Endothelial cell of umbilical vein (primary cell): ENCODE results near the gene MED12L. TPM values are rescaled to one million over a fixed set of nuclear protein-coding genes. Genes with fewer than 3 reads are reported as not detected.

Experiments
- BruUV-seq: library from RNA; stranded (reverse); fragments of 400-500 nt; replicated peaks from 2 replicates; lab custom pipeline; 2021; lab: Mats Ljungman, UMichigan
- CTCF ChIA-PET: fragments of 300-600, 350-600 bp; sonication (Branson Sonifier 250); formaldehyde crosslinking; loops from one replicate; lab custom pipeline; 2021; ENCODE audit warnings: antibody characterized with exemption, inconsistent platforms; lab: Charles Lee
- POLR2A ChIA-PET: fragments of 300-600, 350-600 bp; sonication (Branson Sonifier 250); formaldehyde crosslinking; loops from one replicate; lab custom pipeline; 2021; ENCODE audit warnings: antibody characterized with exemption, inconsistent platforms; lab: Charles Lee
- DNase-seq: peaks from one replicate; pipeline ENCODE4 v3.0.0-alpha.2; 2011; ENCODE audit warnings: low read depth, low spot score
- FAIRE-seq: peaks from 2 replicates; lab custom pipeline; 2011; peaks lifted over from hg19 to GRCh38; lab: Jason Lieb, UNC
- H2AFZ ChIP-seq: 2 replicates; pipeline ENCODE4 v1.6.0; 2012; ENCODE audit warnings: low read depth, low read length, control low read depth, inconsistent platforms
- H3K27ac ChIP-seq: 2 replicates; pipeline ENCODE4 v1.5.1; 2011; ENCODE audit warnings: low read depth, mild to moderate bottlenecking, control low read depth, low read length, moderate library complexity; ENCODE audit not compliant: insufficient read depth
- H3K27me3 ChIP-seq, 2 experiments: 2 replicates each; pipeline versions ENCODE4 v1.6.0 to v1.6.1; 2011; ENCODE audit warnings: low read length in 2 of 2, mixed read lengths in 1 of 2; ENCODE audit not compliant: control insufficient read depth in 2 of 2, insufficient read depth in 2 of 2
- H3K36me3 ChIP-seq, 2 experiments: 2 replicates in 1 of 2; 3 replicates in 1 of 2; pipeline ENCODE4 v1.5.1; 2011; ENCODE audit warnings: low read length in 2 of 2, mild to moderate bottlenecking in 1 of 2, moderate library complexity in 1 of 2; ENCODE audit not compliant: control insufficient read depth in 2 of 2, insufficient read depth in 2 of 2; ENCODE audit errors: extremely low read depth in 1 of 2
- H3K4me1 ChIP-seq: 3 replicates; pipeline ENCODE4 v1.5.1; 2011; ENCODE audit warnings: mild to moderate bottlenecking, low read length; ENCODE audit not compliant: control insufficient read depth, insufficient read depth; ENCODE audit errors: extremely low read depth
- H3K4me2 ChIP-seq: 2 replicates; pipeline ENCODE4 v1.6.1; 2011; ENCODE audit warnings: low read length, control low read depth, mixed read lengths; ENCODE audit not compliant: insufficient read depth
- H3K4me3 ChIP-seq, 3 experiments: fragments of 200-600 bp in 1 of 3; sonication (generic), shearing (Covaris generic) in 1 of 3; replicated peaks in 1 of 3; 2 replicates each; pipeline ENCODE4 v1.5.1; 2011 to 2016; ENCODE audit warnings: control low read depth in 3 of 3, low read length in 3 of 3, mild to moderate bottlenecking in 2 of 3, inconsistent platforms in 1 of 3, low read depth in 1 of 3, moderate library complexity in 1 of 3; ENCODE audit not compliant: insufficient read depth in 1 of 3
- H3K79me2 ChIP-seq: 2 replicates; pipeline ENCODE4 v1.6.0; 2012; ENCODE audit warnings: low read length, inconsistent platforms; ENCODE audit not compliant: control insufficient read depth, insufficient read depth
- H3K9ac ChIP-seq: replicated peaks from 2 replicates; pipeline ENCODE3; 2011; ENCODE audit warnings: low read length, control low read depth; ENCODE audit not compliant: insufficient read depth; ENCODE audit errors: extremely low read depth
- H3K9me1 ChIP-seq: replicated peaks from 3 replicates; pipeline ENCODE4 v1.6.0; 2011; ENCODE audit warnings: mild to moderate bottlenecking, low read length; ENCODE audit not compliant: control insufficient read depth, insufficient read depth; ENCODE audit errors: extremely low read depth
- H3K9me3 ChIP-seq: replicated peaks from 2 replicates; pipeline ENCODE4 v1.5.1; 2012; ENCODE audit warnings: low read length, inconsistent platforms; ENCODE audit not compliant: control insufficient read depth, insufficient read depth
- H4K20me1 ChIP-seq: replicated peaks from 2 replicates; pipeline ENCODE3; 2011; ENCODE audit warnings: mild to moderate bottlenecking, low read length; ENCODE audit not compliant: control insufficient read depth, insufficient read depth; ENCODE audit errors: extremely low read depth
- EZH2 ChIP-seq: IDR thresholded peaks from 2 replicates; pipeline ENCODE4 v1.6.1; 2012; ENCODE audit warnings: borderline replicate concordance, low read depth, mild to moderate bottlenecking, moderate library complexity, low read length, inconsistent platforms; ENCODE audit not compliant: severe bottlenecking
- FOS ChIP-seq: IDR thresholded peaks from 2 replicates; pipeline ENCODE4 v1.6.1; 2011; ENCODE audit warnings: mild to moderate bottlenecking, low read length, moderate library complexity, borderline replicate concordance; ENCODE audit not compliant: insufficient read depth
- JUN ChIP-seq: IDR thresholded peaks from 2 replicates; pipeline ENCODE4 v1.6.1; 2011; ENCODE audit warnings: borderline replicate concordance, low read depth; ENCODE audit not compliant: insufficient read length, insufficient read depth
- MYC ChIP-seq: IDR thresholded peaks from one replicate; pipeline ENCODE4 v1.6.1; 2011; ENCODE audit warnings: mild to moderate bottlenecking, low read depth, low read length
- POLR2A ChIP-seq: IDR thresholded peaks from 2 replicates; pipeline ENCODE4 v1.6.1; 2012; ENCODE audit warnings: low read depth, mild to moderate bottlenecking, control low read depth, low read length
- POLR2AphosphoS5 ChIP-seq: IDR thresholded peaks from 2 replicates; pipeline ENCODE4 v1.6.1; 2012; ENCODE audit warnings: low read depth, mild to moderate bottlenecking, control low read depth, low read length, moderate library complexity; ENCODE audit not compliant: insufficient read depth
- dilution Hi-C: fragments of 300-500 bp; cut with MboI; formaldehyde crosslinking; loops from one replicate; pipeline ENCODE4 v1.15.0; 2019; ENCODE audit warnings: low sequenced_read_pairs; ENCODE audit not compliant: extremely low pct_ligation_motif_present
- intact Hi-C: fragments of 100-400 bp; cut with micrococcal nuclease; formaldehyde crosslinking; loops from one replicate; pipeline ENCODE4 v1.10.0; 2022
- polyA plus RNA-seq, 4 experiments: library from polyadenylated mRNA; depleted of rRNA in 3 of 4; stranded (reverse) in 3 of 4; unstranded in 1 of 4; fragments of >200 nt; gene quantifications; 2 replicates each; pipeline versions ENCODE4 v1.2.1 to v1.2.3, GENCODE V29; 2011 to 2012; ENCODE audit warnings: missing spikeins in 1 of 4
- total RNA-seq: library from RNA; stranded (reverse); gene quantifications from 2 replicates; pipeline ENCODE4 v1.2.3, GENCODE V29; 2021
- TF ChIP-seq, protein P1 (sequence below): IDR thresholded peaks from 2 replicates; pipeline ENCODE4 v1.6.1; 2011; ENCODE audit not compliant: insufficient read depth, insufficient read length
- TF ChIP-seq, protein P2 (sequence below), 2 donors: IDR thresholded peaks; 1 replicate in 1 of 2; 2 replicates in 1 of 2; pipeline ENCODE4 v1.5.1; 2011; ENCODE audit warnings: low read length in 2 of 2, mild to moderate bottlenecking in 2 of 2, moderate library complexity in 2 of 2, control low read depth in 1 of 2, inconsistent platforms in 1 of 2, low read depth in 1 of 2; ENCODE audit not compliant: insufficient read depth in 1 of 2; ENCODE audit errors: extremely low read depth in 1 of 2

Gene MED12L
- total and polyA plus RNA-seq, 2 donors (not counting 3 experiments of a cell fraction or from before 2014, with no cell fraction given), result 0.03 to 0.27 TPM

DNA sequence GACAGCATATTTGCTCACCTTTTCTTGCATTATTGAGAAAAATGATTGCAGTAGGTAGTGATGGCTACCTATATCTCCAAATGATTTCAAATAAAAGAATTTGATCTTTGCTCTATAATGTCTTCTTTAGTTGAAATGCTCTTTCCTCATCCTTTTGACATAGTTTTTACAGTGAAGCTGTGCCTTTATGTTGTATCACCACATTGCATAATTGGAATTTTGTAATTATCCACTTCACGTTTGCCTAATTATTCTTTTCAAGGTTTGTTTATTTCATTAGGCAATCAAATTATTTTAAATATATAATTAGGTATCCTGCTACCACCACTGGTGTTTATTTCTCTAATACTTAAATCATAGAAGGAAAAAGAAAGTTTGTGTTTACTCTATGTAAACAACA is 265.2 kb downstream of the MED12L start:
- no TSS peak for BruUV-seq
- POLR2A ChIA-PET, result no interaction called here
- no peaks in the 10 kb centered on the region for H3K4me1 ChIP-seq

DNA sequence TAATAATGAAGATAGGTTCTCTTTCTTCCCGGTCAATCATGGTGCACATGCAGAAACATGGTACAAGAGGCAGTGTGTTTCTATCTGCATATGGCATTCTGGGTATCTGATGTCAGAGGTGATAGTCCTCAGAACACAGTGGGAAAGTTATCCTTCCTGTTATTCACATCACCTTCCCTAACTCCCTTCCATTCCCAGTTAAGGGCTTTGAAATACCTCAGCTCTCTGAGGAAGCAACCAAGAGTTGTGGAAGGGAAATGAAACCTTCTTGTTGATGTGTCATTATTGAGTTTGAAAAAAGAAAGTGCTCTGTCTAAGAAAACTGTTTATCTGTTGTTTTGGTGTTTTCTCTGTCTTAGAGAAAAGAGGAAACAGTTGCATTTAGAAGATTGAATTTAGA is 265.8 kb downstream of the MED12L start:
- peaks cover 4 to 8% of the 10 kb centered on the region in 2 experiments for H3K27me3 ChIP-seq
- BruUV-seq, result no TSS peak
- ChIA-PET POLR2A (no interaction called here), CTCF (no interaction called here)
- no peak overlapping the region for H3K4me3 ChIP-seq
- intact Hi-C loops, result no loop called here
- no peaks in the 10 kb centered on the region for H3K9me3 ChIP-seq
- no peak overlapping the region for H3K9ac ChIP-seq
- dilution Hi-C loops, result no loop called here
- FAIRE-seq, result no peak
- no peaks in the 10 kb centered on the region for H3K36me3 ChIP-seq
- no peaks in the 10 kb centered on the region for H3K9me1 ChIP-seq
- TF ChIP-seq, protein P1, sequence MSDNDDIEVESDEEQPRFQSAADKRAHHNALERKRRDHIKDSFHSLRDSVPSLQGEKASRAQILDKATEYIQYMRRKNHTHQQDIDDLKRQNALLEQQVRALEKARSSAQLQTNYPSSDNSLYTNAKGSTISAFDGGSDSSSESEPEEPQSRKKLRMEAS, result no peak
- no peak for TF ChIP-seq POLR2A
- TF ChIP-seq POLR2AphosphoS5, result no peak
- TF ChIP-seq JUN, result no peak
- TF ChIP-seq FOS, result no peak
- TF ChIP-seq MYC, result no peak
- no peak for TF ChIP-seq EZH2
- TF ChIP-seq, protein P2, sequence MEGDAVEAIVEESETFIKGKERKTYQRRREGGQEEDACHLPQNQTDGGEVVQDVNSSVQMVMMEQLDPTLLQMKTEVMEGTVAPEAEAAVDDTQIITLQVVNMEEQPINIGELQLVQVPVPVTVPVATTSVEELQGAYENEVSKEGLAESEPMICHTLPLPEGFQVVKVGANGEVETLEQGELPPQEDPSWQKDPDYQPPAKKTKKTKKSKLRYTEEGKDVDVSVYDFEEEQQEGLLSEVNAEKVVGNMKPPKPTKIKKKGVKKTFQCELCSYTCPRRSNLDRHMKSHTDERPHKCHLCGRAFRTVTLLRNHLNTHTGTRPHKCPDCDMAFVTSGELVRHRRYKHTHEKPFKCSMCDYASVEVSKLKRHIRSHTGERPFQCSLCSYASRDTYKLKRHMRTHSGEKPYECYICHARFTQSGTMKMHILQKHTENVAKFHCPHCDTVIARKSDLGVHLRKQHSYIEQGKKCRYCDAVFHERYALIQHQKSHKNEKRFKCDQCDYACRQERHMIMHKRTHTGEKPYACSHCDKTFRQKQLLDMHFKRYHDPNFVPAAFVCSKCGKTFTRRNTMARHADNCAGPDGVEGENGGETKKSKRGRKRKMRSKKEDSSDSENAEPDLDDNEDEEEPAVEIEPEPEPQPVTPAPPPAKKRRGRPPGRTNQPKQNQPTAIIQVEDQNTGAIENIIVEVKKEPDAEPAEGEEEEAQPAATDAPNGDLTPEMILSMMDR (IDR thresholded peaks at IDR 0.05; ENCODE audit: extremely low read depth in 1 of 2, insufficient read depth in 1 of 2, low read depth in 1 of 2, low read length in 2 of 2), result no peak
- no peak overlapping the region for H2AFZ ChIP-seq
- no peak for DNase-seq
- H3K4me1 ChIP-seq, result no peaks in the 10 kb centered on the region
- H3K27ac ChIP-seq, result no peak overlapping the region
- no peaks in the 10 kb centered on the region for H4K20me1 ChIP-seq
- H3K79me2 ChIP-seq, result no peaks in the 10 kb centered on the region
- no peak overlapping the region for H3K4me2 ChIP-seq

More for the DNA sequence above, 265.2 kb downstream of the MED12L start:
- no peak overlapping the region for H3K4me2 ChIP-seq
- no peak for DNase-seq
- H3K27me3 ChIP-seq, result peaks cover 4 to 8% of the 10 kb centered on the region in 2 experiments
- H3K4me3 ChIP-seq, result no peak overlapping the region
- FAIRE-seq, result no peak
- H2AFZ ChIP-seq, result no peak overlapping the region
- H3K9ac ChIP-seq, result no peak overlapping the region
- no peaks in the 10 kb centered on the region for H3K79me2 ChIP-seq
- H3K27ac ChIP-seq, result no peak overlapping the region
- H3K9me1 ChIP-seq, result no peaks in the 10 kb centered on the region
- CTCF ChIA-PET, result no interaction called here
- intact Hi-C loops (no loop called here), dilution Hi-C loops (no loop called here)
- H4K20me1 ChIP-seq, result no peaks in the 10 kb centered on the region
- no peaks in the 10 kb centered on the region for H3K36me3 ChIP-seq
- TF ChIP-seq, protein P2 (IDR thresholded peaks at IDR 0.05; ENCODE audit: extremely low read depth in 1 of 2, insufficient read depth in 1 of 2, low read depth in 1 of 2, low read length in 2 of 2), result no peak
- no peaks in the 10 kb centered on the region for H3K9me3 ChIP-seq
